GM21423 (cell line): Measurements from ENCODE around the gene DLL4.

ENCODE experiments used
- ATAC-seq: cut with Tn5 transposase; IDR thresholded peaks from one replicate; pipeline ENCODE4 v1.9.1; 2021; ENCODE audit warnings: mild to moderate bottlenecking, moderate library complexity; ENCODE audit not compliant: unreplicated experiment

The DLL4 gene

DNA sequence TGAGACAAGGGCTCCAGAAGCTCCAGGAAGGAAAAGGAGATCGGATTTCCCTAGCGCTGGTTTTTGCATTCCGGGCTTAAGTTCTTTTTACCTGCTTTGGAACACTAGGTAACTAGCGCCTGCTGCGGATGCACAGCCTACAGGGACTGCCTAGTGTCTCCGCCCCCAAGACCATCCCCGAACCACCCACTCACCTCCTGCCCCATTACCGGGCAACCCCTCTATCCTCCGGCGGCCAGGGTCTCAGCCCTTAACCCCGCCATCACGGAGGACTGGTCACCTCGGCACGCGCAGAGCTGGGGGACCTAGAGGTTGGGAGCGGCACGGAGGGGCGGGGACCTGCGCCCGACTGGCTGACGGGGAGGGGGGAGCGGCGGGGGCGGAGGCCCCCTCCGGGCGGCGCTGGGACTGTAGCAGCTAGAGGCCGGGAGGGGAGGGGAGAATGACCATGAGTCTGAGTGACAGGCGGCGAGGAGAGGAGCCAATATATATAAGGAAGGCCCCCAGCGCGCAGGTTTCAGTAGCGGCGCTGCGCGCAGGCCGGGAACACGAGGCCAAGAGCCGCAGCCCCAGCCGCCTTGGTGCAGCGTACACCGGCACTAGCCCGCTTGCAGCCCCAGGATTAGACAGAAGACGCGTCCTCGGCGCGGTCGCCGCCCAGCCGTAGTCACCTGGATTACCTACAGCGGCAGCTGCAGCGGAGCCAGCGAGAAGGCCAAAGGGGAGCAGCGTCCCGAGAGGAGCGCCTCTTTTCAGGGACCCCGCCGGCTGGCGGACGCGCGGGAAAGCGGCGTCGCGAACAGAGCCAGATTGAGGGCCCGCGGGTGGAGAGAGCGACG is at the start of gene DLL4:
Gene DLL4, plus strand, starts transcription at position 520 of the 839 bp plus-strand sequence. CDS start 329 bp downstream, outside the sequence.
- ATAC-seq = peak; percentile 50

DNA sequence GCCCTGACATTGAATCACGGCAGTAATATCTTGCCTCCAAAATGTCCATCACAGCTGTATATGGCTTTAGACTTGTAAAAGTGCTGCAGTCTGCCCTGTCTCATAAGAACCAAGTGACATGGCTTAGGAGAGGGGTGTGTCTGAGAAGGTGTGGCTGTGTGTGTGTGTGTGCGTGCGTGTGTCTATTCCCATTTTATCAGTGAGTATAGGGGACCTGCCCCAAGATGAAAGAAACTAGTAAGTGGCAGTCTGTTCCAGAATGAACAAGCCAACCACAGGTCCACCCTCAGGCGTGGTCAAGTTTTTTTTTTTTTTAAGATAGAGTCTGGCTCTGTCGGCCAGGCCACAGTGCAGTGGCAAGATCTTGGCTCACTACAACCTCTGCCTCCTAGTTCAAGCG is 49.5 kb upstream of the DLL4 start:
- ATAC-seq = no peak

DNA sequence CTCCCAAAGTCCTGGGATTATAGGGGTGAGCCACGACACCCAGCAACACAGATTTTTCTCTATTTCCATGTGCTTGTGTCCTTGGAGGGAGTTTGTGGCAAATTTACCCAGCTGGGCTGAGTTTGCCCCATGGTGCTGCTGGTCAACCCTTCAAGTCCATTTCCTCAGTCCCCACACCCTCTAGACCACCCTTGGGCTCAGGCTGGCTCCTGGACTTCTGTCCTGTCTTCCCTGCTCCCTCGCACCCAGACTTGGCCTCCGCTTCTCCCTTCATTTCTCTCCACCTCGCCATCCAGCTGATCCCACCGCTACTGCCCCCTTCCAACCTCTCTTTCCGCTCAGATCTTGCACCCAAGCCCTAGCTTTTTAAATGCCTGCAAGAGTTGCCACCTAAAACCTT is 47.8 kb upstream of the DLL4 start:
- ATAC-seq = no peak

DNA sequence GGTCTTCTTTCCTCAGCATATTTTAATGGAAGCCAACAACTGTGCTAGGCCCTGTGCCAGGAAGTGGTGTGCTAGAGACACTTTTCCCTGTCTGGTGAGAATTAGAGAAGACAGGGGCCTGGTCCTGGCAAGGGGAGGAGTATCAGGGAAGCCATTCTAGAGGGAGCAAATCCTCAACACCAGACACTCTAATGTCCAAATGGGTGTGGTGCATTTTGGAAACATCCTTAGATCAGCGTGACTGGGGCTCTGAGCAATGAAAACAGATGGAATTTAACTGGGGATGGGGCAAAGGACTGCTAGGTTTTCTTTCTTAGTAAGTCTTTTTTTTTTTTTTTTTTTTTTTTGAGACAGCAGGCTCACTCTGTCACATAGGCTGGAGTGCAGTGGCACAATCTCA is 42.6 kb upstream of the DLL4 start:
- no peak for ATAC-seq

DNA sequence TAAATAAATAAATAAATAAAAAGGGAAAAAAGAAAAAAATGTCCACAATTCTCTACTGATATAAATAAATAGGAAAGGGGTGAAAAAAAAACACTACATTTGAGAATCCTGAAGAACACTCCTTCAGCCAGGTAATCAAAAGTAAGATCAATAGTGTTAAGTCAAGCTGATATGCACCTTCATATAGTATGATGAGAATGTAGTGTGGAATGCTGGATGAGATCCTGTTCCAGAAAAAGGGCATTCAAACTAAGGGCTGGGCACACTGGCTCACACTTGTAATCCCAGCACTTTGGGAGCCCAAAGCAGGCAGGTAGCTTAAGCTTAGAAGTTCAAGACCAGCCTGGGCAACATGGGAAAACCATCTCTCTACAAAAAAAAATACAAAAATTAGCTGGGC is 40.0 kb upstream of the DLL4 start:
- ATAC-seq = no peak

DNA sequence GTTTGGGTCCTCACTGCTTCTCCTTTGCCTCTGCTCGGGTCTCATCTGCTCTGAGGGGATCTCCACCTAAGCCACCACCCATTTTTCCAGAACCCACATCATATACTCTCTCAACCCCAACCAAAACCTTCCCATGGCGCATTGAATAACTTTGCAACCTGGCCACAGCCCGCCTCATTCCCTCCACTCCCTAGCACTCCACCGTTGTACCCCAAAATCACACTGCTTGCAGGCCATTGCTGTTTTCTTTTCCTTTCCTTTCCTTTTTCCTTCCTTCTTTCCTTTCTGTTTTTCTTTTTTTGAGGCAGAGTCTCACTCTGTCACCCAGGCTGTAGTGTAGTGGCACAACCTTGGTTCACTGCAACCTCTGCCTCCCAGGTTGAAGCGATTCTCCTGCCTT is 38.0 kb upstream of the DLL4 start:
- ATAC-seq = no peak

DNA sequence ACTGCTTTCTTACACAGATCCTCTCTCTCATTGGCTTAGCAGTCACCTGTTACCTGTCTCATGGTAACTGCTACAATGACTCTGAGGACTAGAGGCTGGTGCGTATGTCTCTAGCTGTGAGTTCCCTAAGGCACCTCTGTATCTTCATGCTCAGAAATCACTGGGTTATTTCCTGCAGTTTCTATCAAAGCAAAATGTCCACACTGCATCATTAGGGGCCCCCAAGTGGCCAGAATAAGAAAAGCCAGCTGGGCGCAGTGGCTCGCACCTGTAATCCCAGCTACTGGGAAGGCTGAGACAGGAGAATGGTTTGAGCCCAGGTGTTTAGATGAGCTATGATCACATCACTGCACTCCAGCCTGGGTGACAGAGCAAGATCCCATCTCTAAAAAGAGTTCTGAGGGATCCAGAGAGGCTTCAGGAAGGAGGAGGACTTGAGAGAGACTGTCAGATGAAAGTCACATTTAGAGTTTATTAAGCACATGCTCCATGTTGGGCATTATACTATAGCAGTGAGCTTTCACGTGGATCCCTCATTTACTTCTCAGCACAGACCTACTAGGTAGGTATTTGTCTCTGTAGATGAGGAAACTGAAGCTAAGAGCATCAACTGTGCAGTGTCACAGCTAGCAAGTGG is 37.2 kb upstream of the DLL4 start:
- no peak for ATAC-seq

DNA sequence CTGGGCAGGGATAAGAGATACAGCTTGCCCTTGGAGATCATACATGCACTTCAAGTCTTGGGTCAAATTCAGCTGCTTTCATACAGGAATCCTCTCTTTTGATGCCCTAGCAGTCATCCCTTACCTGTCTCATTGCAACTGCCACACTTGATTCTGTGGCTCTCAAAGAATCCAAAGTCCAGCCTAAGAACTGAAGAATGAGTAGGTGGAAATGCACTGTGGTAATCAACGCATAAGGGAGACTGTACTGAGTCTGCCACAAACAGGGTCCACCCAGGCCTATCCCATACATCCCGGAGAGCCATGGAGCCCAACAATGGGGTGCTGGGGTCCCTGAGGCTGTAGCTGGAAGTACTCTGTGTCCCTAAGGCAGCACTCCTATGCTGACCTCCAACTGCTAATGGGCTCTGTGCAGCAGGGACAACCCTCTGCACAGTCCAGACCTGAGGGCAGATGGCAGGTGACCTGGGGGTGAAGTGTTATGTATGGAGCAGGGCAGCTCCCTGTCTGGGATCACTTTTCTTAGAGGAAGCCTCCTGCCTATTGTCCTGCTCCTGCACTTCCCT is 36.6 kb upstream of the DLL4 start:
- ATAC-seq = no peak

DNA sequence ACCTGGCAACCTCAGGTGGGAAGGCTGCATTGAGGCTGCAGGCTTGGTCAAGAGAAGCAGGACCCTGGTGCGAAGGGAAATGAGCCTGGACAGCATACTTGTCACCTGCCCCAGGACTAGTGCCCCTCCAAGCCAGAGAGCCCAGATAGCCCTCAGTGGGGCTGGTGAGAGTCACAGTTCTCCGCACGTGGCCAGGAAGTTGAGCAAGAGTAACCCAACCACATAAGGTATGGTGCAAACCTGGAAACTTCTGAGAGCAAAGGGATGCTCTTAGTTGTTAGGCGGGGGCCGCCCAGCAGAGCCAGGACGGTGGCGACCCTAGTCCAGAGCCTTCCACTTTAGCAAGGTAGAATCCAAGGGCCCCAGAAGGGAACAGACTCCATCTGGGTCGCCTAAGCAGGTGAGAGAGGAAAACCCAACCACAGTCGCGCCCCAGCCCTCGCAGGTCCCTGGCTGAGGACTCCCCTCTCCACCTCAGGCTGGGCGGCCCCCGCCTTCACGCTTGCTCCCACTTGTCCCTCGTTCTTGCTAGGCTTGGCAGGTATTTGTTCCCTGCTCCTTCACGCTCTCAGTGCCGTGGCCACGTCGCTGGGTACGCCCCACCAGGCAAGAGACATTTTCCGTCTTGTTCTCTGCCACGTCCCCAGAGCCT is 36.0 kb upstream of the DLL4 start:
- no peak for ATAC-seq

DNA sequence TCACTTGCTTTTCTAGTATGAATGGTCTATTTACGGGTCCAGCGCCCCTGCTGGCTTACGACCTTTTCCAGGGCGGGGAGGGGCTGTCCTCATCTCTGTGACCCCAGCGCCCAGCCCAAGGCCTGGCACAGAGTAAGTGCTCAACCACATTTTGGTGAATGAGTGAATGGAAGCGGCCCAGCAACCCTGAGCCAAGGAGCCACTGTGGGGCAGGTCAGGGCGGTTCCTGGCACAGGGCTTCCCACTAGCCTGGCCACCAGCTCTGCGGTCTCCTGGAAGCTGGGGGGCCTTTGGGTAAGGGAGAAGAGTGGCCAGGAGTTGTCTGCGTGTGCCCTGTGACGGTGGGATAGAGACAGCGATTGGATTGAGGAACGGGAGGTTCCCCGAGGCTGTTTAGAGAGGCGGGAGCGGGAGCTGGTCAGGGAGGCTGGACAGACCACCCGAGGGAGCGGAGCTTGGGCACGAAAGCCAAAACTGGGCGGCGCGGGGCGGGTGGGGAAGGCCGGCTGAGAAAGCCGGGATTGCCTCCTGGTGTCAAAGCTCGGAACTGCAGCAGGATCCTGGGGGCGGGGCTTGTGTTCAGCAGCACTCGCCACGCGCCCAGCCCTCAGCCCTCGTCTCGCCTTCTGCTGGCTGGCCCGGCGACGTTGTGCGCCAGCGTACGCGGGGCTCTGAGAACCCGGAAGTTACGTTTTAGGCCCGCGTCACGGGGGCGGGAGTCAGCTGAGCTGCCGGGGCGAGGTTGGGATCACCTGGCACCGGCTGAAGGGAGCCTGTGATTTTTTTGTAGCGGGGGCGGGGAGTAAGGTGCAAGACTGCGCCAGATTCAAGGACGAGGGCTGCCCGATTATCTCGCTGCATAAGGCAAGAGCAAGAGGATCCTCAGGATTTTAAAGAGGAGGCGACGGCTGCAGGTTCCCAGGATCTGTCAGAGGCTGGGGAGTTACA is 35.1 kb upstream of the DLL4 start, which contains the start of gene VPS18:
Gene VPS18, plus strand, starts transcription at position 718 of the 948 bp plus-strand sequence. CDS start 319 bp downstream, outside the sequence.
- ATAC-seq = peak; percentile 89

DNA sequence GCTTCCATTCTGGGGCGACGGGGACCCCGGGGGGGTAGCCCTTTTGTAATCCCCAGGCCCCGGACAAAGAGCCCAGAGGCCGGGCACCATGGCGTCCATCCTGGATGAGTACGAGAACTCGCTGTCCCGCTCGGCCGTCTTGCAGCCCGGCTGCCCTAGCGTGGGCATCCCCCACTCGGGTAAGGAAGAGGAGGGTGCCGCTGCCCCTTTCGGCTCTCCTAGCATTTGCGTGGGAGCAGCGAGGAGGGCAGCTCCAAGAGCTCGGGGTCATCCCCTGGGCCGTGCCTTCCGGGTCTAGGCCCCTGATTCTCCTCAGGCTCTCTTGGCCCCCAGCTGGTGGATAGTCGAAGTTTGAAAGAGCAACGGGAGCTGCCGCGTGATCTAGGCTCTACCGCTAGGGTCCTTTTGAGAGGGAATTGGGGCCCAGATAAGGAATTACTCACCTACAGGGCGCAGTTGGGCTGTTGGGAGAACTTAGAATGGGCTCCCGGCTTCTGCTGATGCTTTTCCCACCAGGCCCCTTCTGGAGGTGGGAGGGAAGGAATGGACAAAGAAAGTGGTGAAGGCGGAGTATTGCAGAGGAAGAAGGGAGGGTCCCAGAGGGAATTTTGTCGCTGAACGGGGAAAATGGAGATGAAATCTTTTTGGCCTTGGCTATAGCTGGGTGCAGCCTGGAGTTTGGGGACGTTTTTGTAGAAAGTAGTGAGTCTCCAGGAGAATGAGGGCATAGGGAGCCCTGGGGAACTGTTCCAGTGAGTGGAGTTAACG is 34.3 kb upstream of the DLL4 start:
- ATAC-seq = peak; percentile 34

DNA sequence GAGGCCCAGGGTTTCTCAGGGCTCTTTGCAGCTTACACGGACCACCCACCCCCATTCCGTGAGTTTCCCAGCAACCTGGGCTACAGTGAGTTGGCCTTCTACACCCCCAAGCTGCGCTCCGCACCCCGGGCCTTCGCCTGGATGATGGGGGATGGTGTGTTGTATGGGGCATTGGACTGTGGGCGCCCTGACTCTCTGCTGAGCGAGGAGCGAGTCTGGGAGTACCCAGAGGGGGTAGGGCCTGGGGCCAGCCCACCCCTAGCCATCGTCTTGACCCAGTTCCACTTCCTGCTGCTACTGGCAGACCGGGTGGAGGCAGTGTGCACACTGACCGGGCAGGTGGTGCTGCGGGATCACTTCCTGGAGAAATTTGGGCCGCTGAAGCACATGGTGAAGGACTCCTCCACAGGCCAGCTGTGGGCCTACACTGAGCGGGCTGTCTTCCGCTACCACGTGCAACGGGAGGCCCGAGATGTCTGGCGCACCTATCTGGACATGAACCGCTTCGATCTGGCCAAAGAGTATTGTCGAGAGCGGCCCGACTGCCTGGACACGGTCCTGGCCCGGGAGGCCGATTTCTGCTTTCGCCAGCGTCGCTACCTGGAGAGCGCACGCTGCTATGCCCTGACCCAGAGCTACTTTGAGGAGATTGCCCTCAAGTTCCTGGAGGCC is 29.5 kb upstream of the DLL4 start:
- ATAC-seq = no peak

DNA sequence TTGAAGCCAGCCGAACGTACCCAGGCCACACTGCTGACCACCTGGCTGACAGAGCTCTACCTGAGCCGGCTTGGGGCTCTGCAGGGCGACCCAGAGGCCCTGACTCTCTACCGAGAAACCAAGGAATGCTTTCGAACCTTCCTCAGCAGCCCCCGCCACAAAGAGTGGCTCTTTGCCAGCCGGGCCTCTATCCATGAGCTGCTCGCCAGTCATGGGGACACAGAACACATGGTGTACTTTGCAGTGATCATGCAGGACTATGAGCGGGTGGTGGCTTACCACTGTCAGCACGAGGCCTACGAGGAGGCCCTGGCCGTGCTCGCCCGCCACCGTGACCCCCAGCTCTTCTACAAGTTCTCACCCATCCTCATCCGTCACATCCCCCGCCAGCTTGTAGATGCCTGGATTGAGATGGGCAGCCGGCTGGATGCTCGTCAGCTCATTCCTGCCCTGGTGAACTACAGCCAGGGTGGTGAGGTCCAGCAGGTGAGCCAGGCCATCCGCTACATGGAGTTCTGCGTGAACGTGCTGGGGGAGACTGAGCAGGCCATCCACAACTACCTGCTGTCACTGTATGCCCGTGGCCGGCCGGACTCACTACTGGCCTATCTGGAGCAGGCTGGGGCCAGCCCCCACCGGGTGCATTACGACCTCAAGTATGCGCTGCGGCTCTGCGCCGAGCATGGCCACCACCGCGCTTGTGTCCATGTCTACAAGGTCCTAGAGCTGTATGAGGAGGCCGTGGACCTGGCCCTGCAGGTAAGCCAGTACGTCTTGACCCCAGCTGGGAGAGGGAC is 28.7 kb upstream of the DLL4 start:
- ATAC-seq = no peak

DNA sequence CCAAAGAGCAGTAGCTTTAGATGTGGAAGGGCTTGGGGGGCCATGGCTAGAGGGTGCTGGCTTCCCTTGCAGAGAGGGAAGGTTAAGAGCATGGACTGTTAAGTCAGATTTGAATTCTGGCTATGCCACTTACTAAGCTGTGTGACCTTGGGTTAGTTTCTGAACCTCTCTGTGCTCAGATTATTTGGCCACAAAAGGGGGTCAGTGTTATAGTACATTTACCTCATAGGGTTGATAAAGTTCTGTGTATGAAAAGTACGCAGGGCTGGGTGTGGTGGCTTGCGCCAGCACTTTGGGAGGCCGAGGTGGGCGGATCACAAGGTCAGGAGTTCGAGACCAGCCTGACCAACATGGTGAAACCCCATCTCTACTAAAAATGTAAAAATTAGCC is 28.1 kb upstream of the DLL4 start:
- no peak for ATAC-seq

DNA sequence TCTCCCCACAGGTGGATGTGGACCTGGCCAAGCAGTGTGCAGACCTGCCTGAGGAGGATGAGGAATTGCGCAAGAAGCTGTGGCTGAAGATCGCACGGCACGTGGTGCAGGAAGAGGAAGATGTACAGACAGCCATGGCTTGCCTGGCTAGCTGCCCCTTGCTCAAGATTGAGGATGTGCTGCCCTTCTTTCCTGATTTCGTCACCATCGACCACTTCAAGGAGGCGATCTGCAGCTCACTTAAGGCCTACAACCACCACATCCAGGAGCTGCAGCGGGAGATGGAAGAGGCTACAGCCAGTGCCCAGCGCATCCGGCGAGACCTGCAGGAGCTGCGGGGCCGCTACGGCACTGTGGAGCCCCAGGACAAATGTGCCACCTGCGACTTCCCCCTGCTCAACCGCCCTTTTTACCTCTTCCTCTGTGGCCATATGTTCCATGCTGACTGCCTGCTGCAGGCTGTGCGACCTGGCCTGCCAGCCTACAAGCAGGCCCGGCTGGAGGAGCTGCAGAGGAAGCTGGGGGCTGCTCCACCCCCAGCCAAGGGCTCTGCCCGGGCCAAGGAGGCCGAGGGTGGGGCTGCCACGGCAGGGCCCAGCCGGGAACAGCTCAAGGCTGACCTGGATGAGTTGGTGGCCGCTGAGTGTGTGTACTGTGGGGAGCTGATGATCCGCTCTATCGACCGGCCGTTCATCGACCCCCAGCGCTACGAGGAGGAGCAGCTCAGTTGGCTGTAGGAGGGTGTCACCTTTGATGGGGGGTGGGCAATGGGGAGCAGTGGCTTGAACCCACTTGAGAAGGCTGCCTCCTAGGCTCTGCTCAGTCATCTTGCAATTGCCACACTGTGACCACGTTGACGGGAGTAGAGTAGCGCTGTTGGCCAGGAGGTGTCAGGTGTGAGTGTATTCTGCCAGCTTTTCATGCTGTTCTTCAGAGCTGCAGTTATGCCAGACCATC is 26.3 kb upstream of the DLL4 start:
- ATAC-seq = no peak

DNA sequence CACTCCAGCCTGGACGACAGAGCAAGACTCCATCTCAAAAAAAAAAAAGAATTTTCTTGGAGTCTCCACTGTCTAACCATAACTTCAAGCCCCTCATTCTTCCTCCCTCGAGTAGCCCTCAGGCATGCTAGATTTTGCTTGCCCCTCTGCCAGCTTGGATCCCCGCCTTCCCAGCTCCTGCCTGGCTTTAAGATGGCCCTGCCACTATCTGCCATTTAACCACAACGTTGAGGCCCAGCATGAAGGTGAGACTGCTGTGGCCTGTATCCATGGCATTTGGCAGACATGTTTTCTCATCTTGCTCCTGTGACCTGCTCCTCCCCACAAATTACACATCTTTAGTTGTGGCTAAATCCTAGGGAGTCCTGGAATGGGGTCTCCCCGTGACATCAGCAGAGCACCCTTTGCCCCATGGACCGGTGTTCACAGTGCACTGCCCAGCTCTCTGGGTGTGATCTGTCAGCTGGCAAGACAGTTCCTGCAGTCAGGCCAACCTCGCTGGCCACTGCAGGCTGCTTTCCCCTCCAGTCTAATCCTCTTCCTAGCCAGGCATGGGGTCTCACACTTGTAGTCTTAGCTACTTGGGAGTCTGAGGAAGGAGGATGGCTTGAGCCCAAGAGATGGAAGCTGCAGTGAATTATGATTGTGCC is 24.5 kb upstream of the DLL4 start:
- no peak for ATAC-seq
